HG03521 (cell line): ENCODE results near the gene KLHDC3.
"Not testable (repeated sequence)": the region's sequence is repeated elsewhere in the genome, so short reads cannot be mapped to it uniquely, and the experiment has no call there.

ENCODE experiments used
- ATAC-seq: cut with Tn5 transposase; IDR thresholded peaks from one replicate; pipeline ENCODE4 v1.9.1; 2021; ENCODE audit warnings: mild to moderate bottlenecking, moderate library complexity; ENCODE audit not compliant: unreplicated experiment

KLHDC3 gene

DNA sequence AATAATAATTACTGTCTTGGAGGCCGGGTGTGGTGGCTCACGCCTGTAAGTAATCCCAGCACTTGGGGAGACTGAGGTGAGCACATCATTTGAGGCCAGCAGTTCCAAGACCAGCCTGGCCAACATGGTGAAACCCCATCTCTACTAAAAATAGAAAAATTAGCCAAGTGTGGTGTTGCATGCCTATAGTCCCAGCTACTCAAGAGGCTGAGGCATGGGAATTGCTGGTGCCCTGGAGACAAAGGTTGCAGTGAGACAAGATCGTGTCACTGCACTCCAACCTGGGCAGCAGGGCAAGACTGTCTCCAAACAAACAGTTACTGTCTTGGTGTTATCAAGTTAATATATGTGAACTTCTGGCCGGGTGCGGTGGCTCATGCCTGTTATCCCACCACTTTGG is 12.3 kb downstream of the KLHDC3 start:
- ATAC-seq: no peak

DNA sequence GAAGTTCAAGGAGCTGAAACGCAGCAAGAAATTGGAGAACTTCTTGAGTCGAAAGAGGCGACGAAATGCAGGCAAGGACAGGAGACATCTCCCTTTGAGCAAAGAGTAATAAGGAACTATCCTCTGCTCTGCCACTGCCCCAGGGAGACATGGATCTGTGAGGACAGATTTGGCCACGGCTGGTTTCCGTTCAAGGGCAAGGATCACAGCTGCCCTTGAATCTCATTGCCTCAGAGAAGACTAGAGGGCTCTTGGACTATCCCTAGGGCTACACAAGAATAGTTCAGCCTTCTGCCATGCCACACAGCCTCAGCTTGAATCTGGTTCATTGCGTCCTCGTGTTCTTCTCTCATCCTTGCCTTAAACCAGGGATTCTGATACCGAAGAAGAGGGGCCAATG is 15.1 kb downstream of the KLHDC3 start:
- no peak for ATAC-seq

DNA sequence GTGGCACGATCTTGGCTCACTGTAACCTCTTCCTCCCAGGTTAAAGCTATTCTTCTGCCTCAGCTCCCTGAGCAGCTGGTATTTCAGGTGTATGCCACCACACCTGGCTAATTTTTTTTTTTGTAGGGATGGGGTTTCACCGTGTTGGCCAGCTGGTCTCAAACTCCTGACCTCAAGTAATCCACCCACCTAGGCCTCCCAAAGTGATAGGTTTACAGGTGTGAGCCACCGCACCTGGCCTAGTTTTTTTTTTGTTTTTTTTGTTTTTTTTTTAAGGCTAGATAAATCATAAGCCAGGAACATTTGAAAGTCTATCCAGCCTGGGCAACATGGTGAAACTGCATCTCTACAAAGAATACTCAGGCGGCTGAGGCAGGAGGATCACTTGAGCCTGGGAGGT is 18.3 kb downstream of the KLHDC3 start:
- no peak for ATAC-seq

DNA sequence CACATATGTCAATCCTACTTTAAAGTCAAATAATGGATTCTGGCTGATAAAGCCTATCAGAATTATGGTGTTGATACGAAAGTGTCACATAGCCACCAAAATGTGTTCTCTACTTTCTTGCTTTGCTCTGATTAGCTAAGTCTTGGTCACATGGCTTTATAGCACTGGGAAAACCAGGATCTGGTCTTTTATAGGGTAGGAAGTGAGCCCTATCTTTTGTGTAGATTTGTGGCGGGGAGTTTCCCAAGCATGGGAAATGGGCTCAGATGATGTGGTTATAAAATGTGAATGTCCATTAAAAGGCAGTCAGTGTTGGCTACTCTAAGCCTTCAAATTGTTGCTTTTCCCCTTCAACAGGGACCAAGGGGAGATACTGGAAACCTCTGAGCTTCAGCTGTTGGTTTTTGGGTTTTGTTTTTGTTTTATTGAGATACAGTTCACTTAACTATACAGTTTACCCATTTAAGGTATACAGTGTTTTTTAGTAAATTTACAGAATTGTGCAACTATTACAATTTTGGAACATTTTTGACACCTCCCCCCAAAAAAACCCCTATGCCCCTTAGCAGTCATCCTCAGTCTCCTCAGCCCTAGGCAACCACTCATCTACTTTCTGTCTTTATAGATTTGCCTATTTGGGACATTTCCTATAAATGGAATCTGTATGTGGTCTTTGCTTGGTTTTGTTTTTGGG is 19.6 kb downstream of the KLHDC3 start:
- no peak for ATAC-seq

DNA sequence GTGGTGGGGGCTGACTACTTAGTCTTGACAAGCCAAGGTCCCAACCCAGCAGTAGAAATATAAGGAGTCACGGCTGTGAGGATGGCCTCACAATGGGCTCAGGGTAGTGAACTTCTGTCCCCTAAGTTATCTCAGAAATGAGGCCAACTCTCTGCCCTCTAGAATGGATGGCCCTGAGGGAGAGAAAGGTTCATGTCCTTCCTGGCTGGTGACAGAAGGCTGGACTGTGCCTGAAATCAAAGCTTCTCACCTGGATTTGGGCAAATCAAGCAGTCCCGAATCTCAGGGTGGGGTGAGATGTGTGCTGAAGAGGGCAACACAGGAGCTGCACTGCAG is 20.1 kb downstream of the KLHDC3 start:
- ATAC-seq: no peak

DNA sequence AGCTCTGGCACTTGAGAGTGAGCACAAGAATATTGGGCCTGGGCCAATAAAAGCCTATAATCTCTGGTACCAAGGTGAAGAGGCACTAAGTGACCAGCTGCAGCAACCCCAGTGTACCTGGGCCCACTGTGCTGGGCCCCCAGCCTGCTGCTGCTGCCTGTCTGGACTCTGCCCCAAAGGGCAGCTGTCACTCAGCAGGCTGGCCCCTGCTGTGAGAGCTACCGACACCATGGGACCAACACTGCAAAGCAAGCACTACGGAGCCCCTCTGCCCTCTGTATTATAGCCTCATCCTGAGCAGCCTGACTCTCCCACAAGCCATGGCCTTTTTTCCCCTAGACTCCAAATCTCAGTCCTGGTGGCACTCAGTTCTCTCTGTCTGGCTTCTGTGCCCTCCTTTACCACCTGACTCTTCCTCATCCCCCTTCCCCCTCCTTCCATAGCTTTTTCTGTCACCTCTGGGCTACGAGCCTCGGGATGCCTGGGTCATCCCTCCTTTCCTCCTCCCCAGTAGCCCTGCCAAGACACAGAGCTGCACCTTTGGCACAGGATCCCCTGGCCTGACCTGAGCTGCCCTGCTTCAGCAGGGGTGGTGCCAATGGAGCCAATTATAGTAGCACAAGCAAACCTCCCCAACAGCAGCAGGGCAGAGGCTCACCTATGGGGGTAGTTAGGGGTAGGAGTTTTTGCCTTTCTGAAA is 21.6 kb downstream of the KLHDC3 start:
- no peak for ATAC-seq

DNA sequence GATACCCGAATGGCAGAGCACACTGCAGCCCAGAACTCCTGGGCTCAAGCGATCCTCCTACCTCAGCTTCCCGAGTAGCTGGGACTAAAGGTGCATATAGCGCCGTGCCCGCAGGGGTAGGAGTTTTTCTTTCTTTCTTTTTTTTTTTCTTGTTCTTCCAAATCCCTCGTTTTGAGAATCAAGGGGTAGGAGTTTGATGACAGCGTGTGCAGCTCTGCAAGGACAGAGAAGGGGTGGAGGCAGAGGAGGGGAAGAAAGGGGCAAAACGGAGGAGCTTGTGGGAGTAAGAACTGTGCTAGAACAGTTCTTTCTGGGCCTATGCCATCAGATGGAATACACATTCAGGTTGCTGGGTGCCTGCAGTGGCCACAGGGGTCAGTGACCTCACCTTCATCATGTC is 22.7 kb downstream of the KLHDC3 start:
- no peak for ATAC-seq

DNA sequence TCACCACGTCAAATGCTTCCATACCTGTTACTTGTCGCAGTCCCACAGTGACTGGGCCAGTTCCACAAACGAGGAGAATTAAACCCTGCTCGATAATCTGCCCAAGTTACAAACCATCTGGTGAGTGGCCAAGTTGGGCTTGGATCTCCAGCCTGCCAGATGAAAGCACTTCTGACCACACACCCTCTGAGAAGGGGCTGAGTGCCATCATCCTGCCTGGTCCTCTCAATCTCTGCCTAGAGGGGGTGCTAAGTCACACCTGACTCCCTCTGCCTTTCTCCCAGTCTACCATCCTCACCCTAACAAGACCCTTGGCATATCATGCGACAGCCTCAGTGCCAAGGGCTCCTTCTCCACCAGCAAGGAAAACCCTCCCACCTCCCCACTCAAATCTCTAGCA is 23.1 kb downstream of the KLHDC3 start:
- ATAC-seq: no peak

DNA sequence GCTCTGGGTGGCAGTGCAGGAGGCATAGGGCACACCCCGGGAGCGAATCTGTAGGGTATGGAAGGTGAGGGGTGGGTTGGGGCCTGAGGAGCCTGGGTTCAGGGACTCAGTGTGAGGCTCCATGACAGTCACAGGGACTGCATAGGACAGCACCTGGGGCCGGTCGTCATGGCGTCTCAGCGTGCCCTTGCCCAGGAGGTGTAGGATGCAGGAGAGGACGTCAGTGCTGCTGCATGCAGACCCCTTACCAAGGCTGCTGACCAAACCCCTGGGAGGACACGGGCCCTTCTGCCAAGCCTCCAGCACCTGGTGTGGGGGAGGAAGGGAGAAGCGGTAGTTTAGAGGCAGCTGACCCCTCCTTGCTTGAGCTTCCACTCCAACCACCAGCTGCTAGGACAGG is 23.7 kb downstream of the KLHDC3 start:
- ATAC-seq: no peak

DNA sequence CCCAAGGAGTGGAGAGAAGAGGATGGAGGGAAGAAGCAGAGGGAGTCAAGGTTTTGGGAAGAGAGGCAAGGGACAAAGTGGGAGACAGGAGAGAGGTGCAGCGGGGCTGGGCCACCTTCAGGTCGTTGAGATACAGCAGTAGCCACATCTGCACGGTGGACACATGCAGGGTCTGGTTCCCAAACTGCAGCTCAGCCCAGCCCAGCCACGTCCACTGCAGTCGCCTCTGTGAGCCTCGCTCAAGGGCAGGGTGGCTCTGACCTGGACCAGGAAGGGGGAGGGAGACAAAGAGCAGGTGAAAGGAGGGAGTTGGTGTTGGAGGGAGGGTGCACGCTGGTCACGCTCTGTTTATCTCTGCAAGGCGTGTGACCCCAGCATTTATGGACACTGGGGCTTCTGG is 24.7 kb downstream of the KLHDC3 start:
- ATAC-seq: no peak

DNA sequence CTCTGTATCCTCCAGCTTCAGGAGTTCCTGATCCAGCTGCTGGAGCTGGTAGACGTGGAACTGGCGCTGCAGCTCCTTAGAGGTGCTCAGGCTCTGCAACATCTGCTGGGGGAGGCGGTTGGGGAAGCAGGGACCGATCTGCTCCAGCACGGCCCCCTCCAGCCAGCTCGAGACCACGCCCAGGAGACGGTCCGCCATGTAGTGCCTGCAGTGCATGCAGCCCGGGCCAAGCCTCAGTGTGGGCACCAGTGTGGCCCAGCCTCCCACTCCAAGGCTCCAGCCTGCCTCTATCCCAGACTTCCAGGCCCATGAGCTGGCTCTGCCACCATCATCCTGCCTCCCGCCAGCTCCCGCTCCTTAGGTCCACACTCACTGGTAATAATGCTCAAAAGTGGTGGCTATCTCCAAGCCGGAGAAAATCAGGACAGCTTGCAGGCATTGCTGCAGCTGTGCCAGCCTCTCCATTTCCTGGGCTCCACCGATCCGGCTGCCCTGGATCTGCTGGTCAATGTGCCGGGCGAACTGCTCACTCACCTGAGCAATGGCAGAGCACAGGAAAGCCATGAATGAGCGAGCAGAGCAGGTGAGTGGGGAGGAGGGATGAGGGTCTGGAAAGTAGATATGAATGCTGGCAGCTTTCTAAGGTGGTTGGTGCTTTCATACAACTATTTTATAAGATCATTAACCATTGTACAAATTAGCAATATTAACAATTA is 26.7 kb downstream of the KLHDC3 start:
- no peak for ATAC-seq

DNA sequence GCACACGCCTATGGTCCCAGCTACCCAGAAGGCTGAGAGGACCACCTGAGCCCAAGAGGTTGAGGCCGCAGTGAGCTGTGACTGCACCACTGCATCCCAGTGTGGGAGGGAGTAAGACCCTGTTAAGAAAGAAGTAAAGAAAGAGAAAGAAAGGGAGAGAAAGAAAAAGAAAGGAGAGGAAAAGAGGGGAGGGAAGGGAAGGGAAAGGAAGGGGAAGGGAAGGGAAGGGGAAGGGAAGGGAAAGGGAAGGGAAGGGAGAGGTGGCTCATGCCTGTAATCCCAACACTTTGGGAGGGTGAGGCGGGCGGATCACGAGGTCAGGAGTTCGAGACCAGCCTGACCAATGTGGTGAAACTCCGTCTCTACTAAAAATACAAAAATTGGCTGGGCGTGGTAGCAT is 27.4 kb downstream of the KLHDC3 start:
- ATAC-seq: not testable (repeated sequence)

DNA sequence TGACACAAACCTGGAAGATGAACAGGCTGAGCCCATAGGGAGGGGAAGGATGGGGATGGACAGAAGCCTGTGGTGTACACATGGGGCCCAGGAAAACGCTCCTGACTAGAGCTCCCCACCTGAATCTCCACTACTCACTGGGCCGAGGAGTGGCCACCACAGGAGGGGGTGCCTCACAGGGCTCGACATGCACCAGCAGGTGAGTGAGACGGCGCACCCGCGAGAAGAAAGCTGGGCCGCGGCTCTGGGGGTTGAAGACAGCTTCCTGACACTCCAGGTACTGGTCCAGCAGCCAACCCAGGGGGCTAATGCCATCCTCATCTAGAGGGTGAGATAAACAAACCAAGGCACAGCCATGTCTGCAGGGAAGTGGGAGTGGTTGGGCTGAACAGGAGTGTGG is 29.3 kb downstream of the KLHDC3 start:
- no peak for ATAC-seq

DNA sequence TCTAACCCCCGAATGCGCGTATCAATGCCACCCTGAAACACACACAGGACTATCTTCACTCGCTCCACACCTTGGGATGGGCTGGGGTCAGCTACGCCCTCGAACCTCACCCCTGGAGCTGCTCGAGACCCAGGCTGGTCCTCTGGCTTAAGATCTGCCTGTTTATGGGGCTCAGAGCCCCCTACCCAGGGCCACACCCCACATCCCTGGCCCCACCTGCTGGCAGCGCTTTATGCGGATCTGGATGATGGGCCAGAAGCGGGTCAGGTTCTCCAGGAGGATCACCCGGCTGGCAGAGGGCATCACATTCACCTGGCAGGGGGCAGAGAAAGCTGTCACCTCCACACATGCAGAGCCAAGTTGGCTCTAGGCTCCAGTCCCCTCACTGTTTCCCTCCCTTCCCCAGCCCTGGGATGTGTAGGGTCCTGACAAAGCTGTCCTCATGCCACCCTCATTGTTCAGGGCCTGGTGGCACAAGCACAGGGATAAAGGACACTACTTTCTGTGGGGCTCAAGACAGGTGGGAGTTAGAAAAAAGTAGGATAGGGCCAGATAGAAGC is 31.4 kb downstream of the KLHDC3 start:
- no peak for ATAC-seq

DNA sequence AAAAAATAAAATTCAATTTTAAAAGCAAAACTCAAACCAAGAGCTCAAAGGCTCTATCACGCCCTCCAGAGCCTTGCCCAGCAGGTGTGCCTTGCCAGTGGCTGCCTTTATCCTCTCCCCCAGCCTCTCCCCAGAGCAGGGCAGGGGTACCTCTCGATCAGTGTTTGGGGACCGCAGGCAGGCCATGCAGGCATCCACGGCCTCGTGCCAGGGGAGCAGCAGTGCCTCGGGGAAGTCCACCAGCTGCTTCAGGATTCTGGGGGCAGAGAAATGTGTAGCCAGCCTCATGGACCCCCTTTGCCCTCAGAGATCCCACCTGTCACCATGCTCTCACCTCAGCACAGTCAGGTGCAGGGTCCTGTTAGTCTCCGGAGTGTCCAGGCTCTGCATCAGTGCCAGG is 33.9 kb downstream of the KLHDC3 start:
- no peak for ATAC-seq

DNA sequence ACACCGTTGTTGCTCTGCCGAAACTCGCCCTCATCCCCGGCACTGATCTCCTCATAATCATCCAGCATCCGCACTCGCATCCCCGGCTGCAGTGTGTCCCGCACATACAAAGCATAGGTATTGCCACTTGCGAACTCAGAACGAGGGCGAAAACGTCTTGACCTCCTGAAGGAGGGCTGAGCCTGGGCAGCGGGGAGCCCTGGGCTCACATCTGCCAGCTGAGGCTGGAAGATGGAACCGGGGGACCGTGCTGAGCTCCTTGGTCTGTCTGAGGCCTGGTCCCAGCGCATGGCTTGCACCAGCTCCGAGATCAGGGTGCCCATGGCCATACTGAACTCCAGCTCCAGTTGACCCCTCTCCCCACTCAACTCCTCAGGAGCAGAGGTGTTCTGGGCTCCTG is 36.9 kb downstream of the KLHDC3 start:
- no peak for ATAC-seq

DNA sequence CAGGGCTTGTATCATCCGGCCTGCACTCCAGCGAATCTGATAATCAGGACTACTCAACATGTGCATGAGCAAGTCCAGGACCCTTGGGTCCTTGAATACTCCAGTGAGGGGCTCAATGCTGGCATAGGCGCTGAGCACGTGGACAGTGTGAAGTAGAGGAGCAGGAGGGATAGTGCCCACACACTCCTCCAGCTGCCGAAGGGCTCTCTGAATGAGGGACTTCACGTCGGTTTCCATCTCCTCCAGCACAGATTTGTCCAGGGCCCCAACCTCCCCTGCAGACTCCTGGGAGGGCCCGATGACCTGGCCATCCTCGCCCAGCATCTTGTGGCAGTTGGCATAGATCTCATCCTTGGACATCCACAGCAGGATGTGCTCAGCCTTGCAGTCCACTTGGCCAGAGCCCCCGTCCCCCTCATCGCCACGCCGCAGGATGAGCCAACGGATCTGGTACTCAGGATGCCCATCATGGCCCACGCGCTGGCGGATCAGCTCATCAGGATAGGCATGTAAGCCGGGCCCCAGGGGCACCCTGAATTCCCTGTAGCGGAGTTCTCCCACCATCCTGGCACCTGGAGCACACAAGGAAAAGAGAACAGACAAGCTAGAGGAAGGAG is 38.3 kb downstream of the KLHDC3 start:
- no peak for ATAC-seq

DNA sequence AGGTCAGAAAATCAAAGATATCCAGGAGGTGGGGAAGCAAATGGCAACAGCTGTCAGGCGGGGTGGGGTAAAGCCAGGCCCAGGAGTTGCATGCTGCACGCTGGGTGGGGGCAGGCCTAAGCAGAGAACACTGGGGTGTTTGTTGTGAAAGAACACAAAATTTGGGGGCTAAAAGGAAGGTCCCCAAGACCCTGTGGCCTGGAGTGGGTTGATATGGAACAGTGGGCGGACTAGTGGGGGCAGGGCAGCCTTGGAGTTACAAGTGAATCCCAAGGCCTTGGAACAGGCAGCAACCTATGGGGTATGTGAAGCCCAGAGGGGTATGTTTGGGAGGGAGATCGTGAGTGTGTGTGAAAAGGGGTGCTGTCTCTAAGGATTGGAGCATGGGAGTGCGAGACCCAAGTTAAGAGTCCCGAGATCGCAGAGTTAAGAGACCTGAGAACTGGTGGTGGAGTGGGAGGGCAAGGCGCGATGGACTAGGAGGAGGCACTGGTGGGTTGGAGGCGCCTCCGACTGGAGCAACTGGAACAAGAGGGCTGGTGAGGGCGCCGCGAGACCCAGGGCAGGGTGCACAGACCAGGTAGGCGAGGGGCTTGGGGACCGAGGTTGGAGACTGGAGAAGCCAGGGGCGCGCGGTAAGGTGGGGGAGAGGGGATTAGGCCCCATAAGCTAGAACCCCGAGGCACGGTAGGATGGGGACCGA is 38.9 kb downstream of the KLHDC3 start:
- no peak for ATAC-seq

DNA sequence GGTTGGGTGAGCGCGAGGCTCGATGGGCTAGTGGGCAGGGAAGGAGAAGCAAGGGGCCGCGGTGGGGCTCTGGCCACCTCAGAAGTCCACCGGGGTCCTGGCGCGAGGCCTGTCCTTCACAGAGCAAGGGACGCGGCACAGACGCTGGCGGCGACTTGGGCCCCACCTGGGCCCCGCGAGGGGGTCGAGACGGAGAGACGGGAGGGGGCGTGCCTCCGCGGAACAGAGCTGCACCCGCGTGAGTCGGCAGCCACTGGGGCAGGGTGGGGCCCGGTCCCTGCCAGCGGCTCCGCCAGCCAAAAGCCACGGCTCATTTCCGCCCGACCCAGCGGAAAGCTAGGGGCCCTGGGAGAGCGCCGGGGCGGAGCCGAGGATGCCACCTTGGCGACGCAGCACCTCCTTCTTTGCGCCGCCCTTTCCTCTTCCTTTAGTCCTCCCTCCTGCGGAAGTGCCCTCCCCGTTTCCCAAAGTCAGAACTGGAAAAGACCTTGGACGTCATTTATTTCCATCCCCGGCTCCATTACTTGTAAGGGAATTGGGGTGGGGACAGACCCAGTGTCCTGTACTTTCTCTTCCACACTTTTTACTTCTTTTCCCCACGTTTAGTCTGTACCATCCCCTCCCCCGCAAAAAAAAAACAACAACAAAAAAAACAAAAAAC is 39.6 kb downstream of the KLHDC3 start, which contains the start of gene CUL7:
Gene CUL7, minus strand, starts transcription at position 307 of the 661 bp plus-strand sequence. CDS start 1,063 bp downstream, outside the sequence.
- peak; percentile 75 for ATAC-seq
